Measurements from ENCODE around the gene GSTO1.

- TF ChIP-seq, protein P1, sequence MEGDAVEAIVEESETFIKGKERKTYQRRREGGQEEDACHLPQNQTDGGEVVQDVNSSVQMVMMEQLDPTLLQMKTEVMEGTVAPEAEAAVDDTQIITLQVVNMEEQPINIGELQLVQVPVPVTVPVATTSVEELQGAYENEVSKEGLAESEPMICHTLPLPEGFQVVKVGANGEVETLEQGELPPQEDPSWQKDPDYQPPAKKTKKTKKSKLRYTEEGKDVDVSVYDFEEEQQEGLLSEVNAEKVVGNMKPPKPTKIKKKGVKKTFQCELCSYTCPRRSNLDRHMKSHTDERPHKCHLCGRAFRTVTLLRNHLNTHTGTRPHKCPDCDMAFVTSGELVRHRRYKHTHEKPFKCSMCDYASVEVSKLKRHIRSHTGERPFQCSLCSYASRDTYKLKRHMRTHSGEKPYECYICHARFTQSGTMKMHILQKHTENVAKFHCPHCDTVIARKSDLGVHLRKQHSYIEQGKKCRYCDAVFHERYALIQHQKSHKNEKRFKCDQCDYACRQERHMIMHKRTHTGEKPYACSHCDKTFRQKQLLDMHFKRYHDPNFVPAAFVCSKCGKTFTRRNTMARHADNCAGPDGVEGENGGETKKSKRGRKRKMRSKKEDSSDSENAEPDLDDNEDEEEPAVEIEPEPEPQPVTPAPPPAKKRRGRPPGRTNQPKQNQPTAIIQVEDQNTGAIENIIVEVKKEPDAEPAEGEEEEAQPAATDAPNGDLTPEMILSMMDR (IDR thresholded peaks at IDR 0.05; ENCODE audit: low read length) = no peak
- TF ChIP-seq EZH2phosphoT487 (IDR thresholded peaks at IDR 0.05; ENCODE audit: low read length) = no peak
These were observed 4.3 kb upstream of the GSTO1 start for GRCh38 chr10:104250371-104250770.
